Measurements from ENCODE around the gene NTN1. TPM values are rescaled to one million over a fixed set of nuclear protein-coding genes. Genes with fewer than 3 reads are reported as not detected.

Gene NTN1
- total and polyA plus RNA-seq, 2 donors from 2014 or later: 1.8 TPM

DNA sequence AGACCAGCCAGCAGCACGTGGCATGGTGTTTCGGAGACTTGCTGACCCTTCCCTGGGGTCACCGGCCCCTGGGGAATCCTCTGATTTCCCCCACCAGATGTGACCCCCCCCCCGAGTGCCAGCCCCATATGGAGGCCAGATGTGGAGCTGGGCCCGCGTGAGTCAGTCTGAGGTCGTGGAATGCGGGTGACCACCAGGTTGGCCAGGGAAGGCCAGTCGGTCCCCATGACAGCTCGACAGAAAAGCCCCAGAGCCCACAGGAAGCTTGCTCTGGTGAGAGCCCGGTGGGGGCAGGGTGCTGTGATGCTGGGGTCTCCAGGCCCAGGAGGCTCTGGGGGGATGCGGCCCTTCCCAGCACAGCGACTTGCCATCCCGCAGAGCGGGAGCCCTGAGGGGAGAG is 209.0 kb downstream of the NTN1 start:
- DNase-seq (peak in 1 of 5 donors; percentile 66), FAIRE-seq (no peak)
- no peak overlapping the region for H3K9ac ChIP-seq (ENCODE audit: low read length in 3 of 3)
- no peaks in the 10 kb centered on the region for H3K36me3 ChIP-seq (ENCODE audit: control insufficient read depth in 2 of 3, insufficient read depth in 3 of 3, low read length in 3 of 3)
- intact Hi-C loops (cut with DNase I): no loop called here
- no peaks in the 10 kb centered on the region for H3K9me3 ChIP-seq (ENCODE audit: control insufficient read depth in 2 of 3, insufficient read depth in 1 of 3, low read length in 3 of 3)
- TF ChIP-seq CTCF (IDR thresholded peaks at IDR 0.05; ENCODE audit: borderline replicate concordance, extremely low read depth, insufficient read depth): no peak
- no peaks in the 10 kb centered on the region for H3K27me3 ChIP-seq (ENCODE audit: control insufficient read depth, insufficient read depth, low read length)
- H3K4me3 ChIP-seq (ENCODE audit: low read length in 3 of 3): no peak overlapping the region
- H3K27ac ChIP-seq (ENCODE audit: low read depth in 2 of 2, low read length in 2 of 2): no peak overlapping the region
- H3K4me1 ChIP-seq (ENCODE audit: control insufficient read depth in 2 of 3, insufficient read depth in 2 of 3, low read depth in 1 of 3, low read length in 3 of 3): no peaks in the 10 kb centered on the region

DNA sequence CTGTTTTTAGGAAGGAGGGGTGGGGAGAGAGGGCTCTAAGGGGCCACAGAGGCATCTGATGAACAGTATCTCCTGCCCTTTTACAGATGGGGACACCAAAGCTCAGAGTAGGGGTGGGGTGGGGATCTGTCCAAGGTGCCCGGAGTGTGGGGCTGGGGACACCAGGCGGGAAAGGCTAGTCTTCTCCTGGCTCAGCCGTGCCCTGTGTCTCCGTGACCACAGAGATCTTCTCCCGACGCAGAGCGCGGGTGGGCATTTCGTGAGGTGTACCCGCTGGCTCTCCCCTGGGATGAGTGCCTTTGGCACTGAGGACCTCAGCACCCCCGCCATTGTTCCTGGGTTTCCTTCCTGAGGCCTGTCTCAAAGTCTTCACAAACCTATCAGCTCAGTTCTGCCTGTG is 209.6 kb downstream of the NTN1 start:
- Histone ChIP-seq H3K4me1 (ENCODE audit: control insufficient read depth in 2 of 3, insufficient read depth in 2 of 3, low read depth in 1 of 3, low read length in 3 of 3) (no peaks in the 10 kb centered on the region), H3K36me3 (ENCODE audit: control insufficient read depth in 2 of 3, insufficient read depth in 3 of 3, low read length in 3 of 3) (no peaks in the 10 kb centered on the region), H3K4me3 (ENCODE audit: low read length in 3 of 3) (no peak overlapping the region), H3K9me3 (ENCODE audit: control insufficient read depth in 2 of 3, insufficient read depth in 1 of 3, low read length in 3 of 3) (no peaks in the 10 kb centered on the region), H3K27me3 (ENCODE audit: control insufficient read depth, insufficient read depth, low read length) (no peaks in the 10 kb centered on the region), H3K27ac (ENCODE audit: low read depth in 2 of 2, low read length in 2 of 2) (no peak overlapping the region), H3K9ac (ENCODE audit: low read length in 3 of 3) (no peak overlapping the region)
- peak in 1 of 5 donors; percentile 76 for DNase-seq
- intact Hi-C loops (cut with DNase I): no loop called here
- no peak for TF ChIP-seq CTCF (IDR thresholded peaks at IDR 0.05; ENCODE audit: borderline replicate concordance, extremely low read depth, insufficient read depth)
- no peak for FAIRE-seq

DNA sequence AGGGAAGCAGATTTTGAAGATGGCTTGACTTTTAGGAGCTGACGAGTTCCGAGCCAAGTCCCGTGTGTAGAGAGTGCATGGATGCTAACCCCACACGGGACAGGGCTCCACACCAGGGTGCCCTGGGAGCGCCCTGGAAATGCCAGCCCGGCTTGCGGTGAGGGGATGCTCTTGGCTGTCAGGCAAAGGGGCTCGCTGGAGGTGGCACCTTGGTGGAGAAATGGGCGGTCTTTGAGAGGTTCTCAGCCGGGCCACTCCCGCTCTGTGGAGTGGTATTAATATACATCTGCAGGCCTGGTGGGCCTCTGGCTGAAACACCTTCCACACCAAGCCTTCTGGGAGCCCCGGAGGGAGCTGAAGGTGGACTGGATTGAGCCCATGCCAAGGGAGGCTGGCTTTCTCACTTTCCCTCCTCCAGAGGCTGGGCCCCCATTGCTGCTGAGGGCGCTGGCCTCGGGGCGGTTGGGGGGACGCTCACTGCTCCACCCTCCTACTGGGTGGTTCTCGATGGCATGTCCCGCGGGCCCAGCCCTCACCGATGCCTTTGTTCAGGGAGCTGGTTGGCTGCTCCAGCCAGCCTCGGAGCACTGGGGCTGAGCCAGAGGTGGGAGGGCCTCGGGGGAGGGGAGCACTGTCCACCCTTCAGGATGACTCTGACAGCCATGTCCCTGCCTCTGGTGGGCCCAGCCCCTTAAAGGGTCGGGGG is 210.3 kb downstream of the NTN1 start:
- no peak for TF ChIP-seq CTCF (IDR thresholded peaks at IDR 0.05; ENCODE audit: borderline replicate concordance, extremely low read depth, insufficient read depth)
- no peak overlapping the region for H3K4me3 ChIP-seq (ENCODE audit: low read length in 3 of 3)
- no peaks in the 10 kb centered on the region for H3K9me3 ChIP-seq (ENCODE audit: control insufficient read depth in 2 of 3, insufficient read depth in 1 of 3, low read length in 3 of 3)
- H3K36me3 ChIP-seq (ENCODE audit: control insufficient read depth in 2 of 3, insufficient read depth in 3 of 3, low read length in 3 of 3): no peaks in the 10 kb centered on the region
- peak in 1 of 5 donors; percentile 72 for DNase-seq
- no peak for FAIRE-seq
- no peak overlapping the region for H3K9ac ChIP-seq (ENCODE audit: low read length in 3 of 3)
- no peaks in the 10 kb centered on the region for H3K4me1 ChIP-seq (ENCODE audit: control insufficient read depth in 2 of 3, insufficient read depth in 2 of 3, low read depth in 1 of 3, low read length in 3 of 3)
- no peaks in the 10 kb centered on the region for H3K27me3 ChIP-seq (ENCODE audit: control insufficient read depth, insufficient read depth, low read length)
- intact Hi-C loops (cut with DNase I): no loop called here
- H3K27ac ChIP-seq (ENCODE audit: low read depth in 2 of 2, low read length in 2 of 2): no peak overlapping the region

- no peaks in the 10 kb centered on the region for H3K27me3 ChIP-seq (ENCODE audit: control insufficient read depth, insufficient read depth, low read length)
- FAIRE-seq: no peak
- intact Hi-C loops (cut with DNase I): no loop called here
- H3K9ac ChIP-seq (ENCODE audit: low read length in 3 of 3): no peak overlapping the region
- H3K27ac ChIP-seq (ENCODE audit: low read depth in 2 of 2, low read length in 2 of 2): no peak overlapping the region
- H3K9me3 ChIP-seq (ENCODE audit: control insufficient read depth in 2 of 3, insufficient read depth in 1 of 3, low read length in 3 of 3): no peaks in the 10 kb centered on the region
- no peaks in the 10 kb centered on the region for H3K36me3 ChIP-seq (ENCODE audit: control insufficient read depth in 2 of 3, insufficient read depth in 3 of 3, low read length in 3 of 3)
- no peak for TF ChIP-seq CTCF (IDR thresholded peaks at IDR 0.05; ENCODE audit: borderline replicate concordance, extremely low read depth, insufficient read depth)
- H3K4me3 ChIP-seq (ENCODE audit: low read length in 3 of 3): no peak overlapping the region
- DNase-seq: no peak
- no peaks in the 10 kb centered on the region for H3K4me1 ChIP-seq (ENCODE audit: control insufficient read depth in 2 of 3, insufficient read depth in 2 of 3, low read depth in 1 of 3, low read length in 3 of 3)
Observed at GRCh38 chr17:9232155-9232475, 210.8 kb downstream of the NTN1 start.
